OCI-LY3 (cell line): ENCODE measurements around the gene ACLY.
"Not testable (repeated sequence)": the region's sequence is repeated elsewhere in the genome, so short reads cannot be mapped to it uniquely, and the experiment has no call there.

Experiments used
- H2AFZ ChIP-seq: fragments of 200-600, 300-600 bp; shearing (Covaris generic); 2 replicates; pipeline ENCODE4 v1.6.0; 2014; ENCODE audit warnings: antibody characterized with exemption, low read depth, low read length
- H3K27ac ChIP-seq: fragments of 200-600, 300-600 bp; sonication (generic); 2 replicates; pipeline ENCODE4 v1.5.1; 2014; ENCODE audit warnings: mild to moderate bottlenecking, low read length, moderate library complexity, mixed read lengths
- H3K27me3 ChIP-seq: fragments of 200-600, 300-600 bp; sonication (generic); 2 replicates; pipeline ENCODE4 v1.6.1; 2014; ENCODE audit warnings: low read depth, low read length, mixed read lengths
- H3K36me3 ChIP-seq: fragments of 200-600, 300-600 bp; sonication (generic); replicated peaks from 2 replicates; pipeline ENCODE3; 2014; ENCODE audit warnings: low read depth, low read length, mixed read lengths
- H3K4me1 ChIP-seq: fragments of 300-600, 200-600 bp; sonication (generic); 2 replicates; pipeline ENCODE4 v1.6.1; 2014; ENCODE audit warnings: low read length, mixed read lengths
- H3K4me2 ChIP-seq: fragments of 200-600, 300-600 bp; sonication (generic); 2 replicates; pipeline ENCODE4 v1.6.1; 2014; ENCODE audit warnings: low read length, mixed read lengths
- H3K4me3 ChIP-seq: fragments of 300-600, 200-600 bp; sonication (generic); 2 replicates; pipeline ENCODE4 v1.5.1; 2014; ENCODE audit warnings: antibody characterized with exemption, mild to moderate bottlenecking, low read length, moderate library complexity
- H3K79me2 ChIP-seq: fragments of 300-600, 200-600 bp; shearing (Covaris generic); 2 replicates; pipeline ENCODE4 v1.6.1; 2014; ENCODE audit warnings: mild to moderate bottlenecking, low read length, mixed read lengths
- H3K9ac ChIP-seq: fragments of 300-600, 200-600 bp; shearing (Covaris generic); 2 replicates; pipeline ENCODE4 v1.6.0; 2014; ENCODE audit warnings: mild to moderate bottlenecking, low read length, moderate library complexity
- H3K9me3 ChIP-seq: fragments of 200-600, 300-600 bp; shearing (Covaris generic); 2 replicates; pipeline ENCODE4 v1.6.1; 2014; ENCODE audit warnings: low read length, mixed read lengths; ENCODE audit not compliant: insufficient read depth
- H4K20me1 ChIP-seq: fragments of 200-600, 300-600 bp; sonication (generic); 2 replicates; pipeline ENCODE4 v1.6.1; 2016; ENCODE audit warnings: low read length, mixed read lengths; ENCODE audit not compliant: insufficient read depth
- EZH2phosphoT487 ChIP-seq: fragments of 200-600 bp; shearing (Covaris generic); IDR thresholded peaks from 2 replicates; pipeline ENCODE4 v1.6.1; 2018; ENCODE audit warnings: antibody characterized with exemption, mixed run types, low read depth
- TF ChIP-seq, protein P1 (sequence below): fragments of 200-600, 300-600 bp; sonication (generic); IDR thresholded peaks from 2 replicates; pipeline ENCODE4 v1.5.1; 2014; ENCODE audit warnings: antibody characterized with exemption, low read length, low read depth

Gene ACLY

DNA sequence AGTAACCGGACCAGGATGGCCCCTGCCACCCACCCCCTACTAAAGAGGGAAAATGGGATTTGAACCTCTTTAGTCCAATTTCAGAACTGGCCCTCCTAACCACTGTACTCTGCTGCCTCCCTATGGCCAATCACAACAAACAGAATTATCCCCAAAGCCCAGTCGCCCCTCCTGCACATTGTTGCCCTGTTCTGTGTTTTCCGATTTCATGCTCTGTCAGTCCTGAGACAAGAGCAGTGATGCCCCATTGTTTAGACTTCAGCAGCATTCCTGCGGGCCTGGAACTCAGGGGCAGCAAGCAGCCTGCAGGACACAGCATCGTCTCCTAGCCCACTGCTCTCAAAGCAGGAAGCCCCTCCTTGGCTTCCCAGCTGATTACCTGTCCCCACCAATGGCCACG lies 33.0 kb downstream of the ACLY start:
- Histone ChIP-seq H3K4me2 (no peak overlapping the region), H3K9ac (no peak overlapping the region), H3K9me3 (no peaks in the 10 kb centered on the region), H3K79me2 (no peaks in the 10 kb centered on the region), H4K20me1 (peaks cover 3% of the 10 kb centered on the region; the same call in 1 of the 2 replicates), H3K36me3 (peaks cover 62% of the 10 kb centered on the region), H3K4me1 (no peaks in the 10 kb centered on the region), H3K4me3 (no peak overlapping the region), H2AFZ (no peak overlapping the region), H3K27me3 (no peaks in the 10 kb centered on the region), H3K27ac (no peak overlapping the region)
- TF ChIP-seq EZH2phosphoT487, result no peak
- TF ChIP-seq, protein P1, sequence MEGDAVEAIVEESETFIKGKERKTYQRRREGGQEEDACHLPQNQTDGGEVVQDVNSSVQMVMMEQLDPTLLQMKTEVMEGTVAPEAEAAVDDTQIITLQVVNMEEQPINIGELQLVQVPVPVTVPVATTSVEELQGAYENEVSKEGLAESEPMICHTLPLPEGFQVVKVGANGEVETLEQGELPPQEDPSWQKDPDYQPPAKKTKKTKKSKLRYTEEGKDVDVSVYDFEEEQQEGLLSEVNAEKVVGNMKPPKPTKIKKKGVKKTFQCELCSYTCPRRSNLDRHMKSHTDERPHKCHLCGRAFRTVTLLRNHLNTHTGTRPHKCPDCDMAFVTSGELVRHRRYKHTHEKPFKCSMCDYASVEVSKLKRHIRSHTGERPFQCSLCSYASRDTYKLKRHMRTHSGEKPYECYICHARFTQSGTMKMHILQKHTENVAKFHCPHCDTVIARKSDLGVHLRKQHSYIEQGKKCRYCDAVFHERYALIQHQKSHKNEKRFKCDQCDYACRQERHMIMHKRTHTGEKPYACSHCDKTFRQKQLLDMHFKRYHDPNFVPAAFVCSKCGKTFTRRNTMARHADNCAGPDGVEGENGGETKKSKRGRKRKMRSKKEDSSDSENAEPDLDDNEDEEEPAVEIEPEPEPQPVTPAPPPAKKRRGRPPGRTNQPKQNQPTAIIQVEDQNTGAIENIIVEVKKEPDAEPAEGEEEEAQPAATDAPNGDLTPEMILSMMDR, result peak; percentile 42

DNA sequence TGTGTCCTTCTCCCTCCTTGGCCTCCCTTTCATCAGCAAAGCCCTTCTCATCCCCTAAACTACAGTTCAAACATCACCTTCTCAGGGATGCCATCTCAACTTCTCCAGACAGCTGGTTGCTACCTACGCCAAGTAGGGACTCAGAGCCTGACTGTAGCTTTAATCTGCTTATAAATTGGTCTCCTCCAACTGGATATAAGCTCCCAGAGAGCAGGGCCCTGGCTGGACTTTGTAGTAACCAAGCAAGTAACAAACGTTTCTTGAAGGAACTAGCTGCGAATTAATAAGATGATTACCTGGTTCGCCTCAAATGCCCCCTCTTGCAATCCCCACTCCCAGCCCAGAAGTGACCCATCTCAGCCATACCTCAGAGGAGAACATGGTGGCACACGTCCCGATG lies 36.0 kb downstream of the ACLY start:
- Histone ChIP-seq H3K27me3 (no peaks in the 10 kb centered on the region), H3K27ac (no peak overlapping the region), H3K4me3 (no peak overlapping the region), H2AFZ (no peak overlapping the region), H3K4me2 (no peak overlapping the region), H3K36me3 (peaks cover 70% of the 10 kb centered on the region), H3K9ac (no peak overlapping the region), H3K79me2 (no peaks in the 10 kb centered on the region), H4K20me1 (peaks cover 3% of the 10 kb centered on the region; the same call in 1 of the 2 replicates), H3K4me1 (no peaks in the 10 kb centered on the region), H3K9me3 (no peaks in the 10 kb centered on the region)
- TF ChIP-seq EZH2phosphoT487, result no peak
- TF ChIP-seq, protein P1, result no peak

DNA sequence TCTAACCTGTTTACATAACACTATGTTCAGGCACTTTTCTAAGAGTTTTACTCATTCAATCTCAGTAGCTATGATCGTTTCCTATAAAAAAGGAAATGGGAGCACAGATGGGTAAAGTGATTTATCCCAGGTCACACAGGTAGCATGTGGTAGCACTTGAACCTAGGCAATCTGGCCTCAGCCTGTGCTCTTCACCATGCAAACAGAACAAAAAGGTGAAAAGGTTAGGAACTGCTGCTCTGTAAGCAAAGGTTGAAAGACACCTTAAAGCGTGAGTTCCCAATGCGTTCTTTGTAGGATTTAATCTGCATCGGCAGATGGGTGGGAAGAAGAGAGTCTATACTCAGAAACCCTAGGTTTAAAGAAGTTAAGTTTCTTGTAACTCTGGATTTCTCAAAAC lies 38.6 kb downstream of the ACLY start:
- TF ChIP-seq, protein P1, result no peak
- no peak for TF ChIP-seq EZH2phosphoT487
- Histone ChIP-seq H4K20me1 (peaks cover 3% of the 10 kb centered on the region; the same call in 1 of the 2 replicates), H3K36me3 (peaks cover 55% of the 10 kb centered on the region), H2AFZ (no peak overlapping the region), H3K4me1 (no peaks in the 10 kb centered on the region), H3K4me2 (no peak overlapping the region), H3K4me3 (no peak overlapping the region), H3K9me3 (no peaks in the 10 kb centered on the region), H3K27me3 (no peaks in the 10 kb centered on the region), H3K27ac (no peak overlapping the region), H3K9ac (no peak overlapping the region), H3K79me2 (no peaks in the 10 kb centered on the region)

DNA sequence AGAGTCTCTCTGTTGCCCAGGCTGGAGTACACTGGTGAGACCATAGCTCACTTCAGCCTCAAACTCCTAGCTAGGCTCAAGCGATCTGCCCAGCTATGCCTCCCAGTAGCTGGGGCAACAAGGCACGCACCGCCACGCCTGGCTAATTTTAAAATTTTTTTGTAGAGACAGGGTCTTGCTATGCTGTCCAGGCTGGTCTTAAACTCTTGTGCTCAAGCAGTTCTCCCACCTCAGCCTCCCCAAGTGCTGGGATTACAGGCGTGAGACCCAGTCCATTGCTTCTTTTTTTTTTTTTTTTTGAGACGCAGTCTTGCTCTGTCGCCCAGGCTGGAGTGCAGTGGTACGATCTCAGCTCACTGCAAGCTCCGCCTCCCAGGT lies 44.5 kb downstream of the ACLY start:
- H4K20me1 ChIP-seq, H3K9ac ChIP-seq, H3K9me3 ChIP-seq, H3K4me1 ChIP-seq, H2AFZ ChIP-seq, H3K4me3 ChIP-seq, H3K27ac ChIP-seq, H3K27me3 ChIP-seq, H3K79me2 ChIP-seq, H3K4me2 ChIP-seq: not testable (repeated sequence)
- H3K36me3 ChIP-seq, result peaks cover 55% of the 10 kb centered on the region
